Islet of Langerhans (tissue), 1 donor: Measurements from ENCODE around the gene ISL2.

Experiments used
- FAIRE-seq: peaks from one replicate; lab custom pipeline; 2011; peaks lifted over from hg19 to GRCh38; lab: Jason Lieb, UNC

Gene ISL2

GRCh38 chr15:76377217-76377616, 40.6 kb downstream of the ISL2 start:
- FAIRE-seq = no peak

- FAIRE-seq = no peak
Observed at GRCh38 chr15:76377751-76378150, 41.2 kb downstream of the ISL2 start.

- FAIRE-seq = no peak
Observed at GRCh38 chr15:76378691-76379090, 42.1 kb downstream of the ISL2 start.

GRCh38 chr15:76380249-76380648, 43.7 kb downstream of the ISL2 start:
- no peak for FAIRE-seq

- FAIRE-seq = no peak
Observed at GRCh38 chr15:76381366-76381765, 44.8 kb downstream of the ISL2 start.

- no peak for FAIRE-seq
Observed at GRCh38 chr15:76382987-76383728, 46.6 kb downstream of the ISL2 start.

GRCh38 chr15:76384409-76384808, 47.8 kb downstream of the ISL2 start:
- FAIRE-seq = no peak

- no peak for FAIRE-seq
Observed at GRCh38 chr15:76386178-76386577, 49.6 kb downstream of the ISL2 start.

- FAIRE-seq = no peak
Observed at GRCh38 chr15:76386926-76387325, 50.4 kb downstream of the ISL2 start.

- no peak for FAIRE-seq
Observed at GRCh38 chr15:76390571-76390970, 54.0 kb downstream of the ISL2 start.

GRCh38 chr15:76391309-76391708, 54.7 kb downstream of the ISL2 start:
- no peak for FAIRE-seq

GRCh38 chr15:76391847-76392246, 55.3 kb downstream of the ISL2 start:
- no peak for FAIRE-seq
